Stimulated activated naive CD8-positive, alpha-beta T cell treated with anti-CD3 and anti-CD28 coated beads, Interleukin-15, Interleukin-2, amounts not matched to agents 100 U/mL and 50 U/mL, for 24 hours (primary cell): ENCODE data around the gene SH3TC1.

ENCODE experiments used
- ATAC-seq: fragments of 150-1000 bp; cut with Tn5 transposase; one replicate; pipeline ENCODE4 v1.10.0; 2021
- DNase-seq: peaks from one replicate; pipeline ENCODE4 v3.0.0; 2021

The SH3TC1 gene

GRCh38 chr4:8229331-8229975, 30.4 kb downstream of the SH3TC1 start:
- DNase-seq (peak; percentile 27), ATAC-seq (peak; percentile 29)

GRCh38 chr4:8230033-8230432, 30.9 kb downstream of the SH3TC1 start:
- ATAC-seq, result no peak

GRCh38 chr4:8230891-8231290, 31.8 kb downstream of the SH3TC1 start:
- DNase-seq (no peak), ATAC-seq (no peak)

More at GRCh38 chr4:8230033-8230432, 30.9 kb downstream of the SH3TC1 start:
- DNase-seq, result no peak

GRCh38 chr4:8231551-8232049, 32.5 kb downstream of the SH3TC1 start:
- no peak for DNase-seq
- no peak for ATAC-seq

- ATAC-seq, result no peak
- no peak for DNase-seq
These were observed 33.7 kb downstream of the SH3TC1 start for GRCh38 chr4:8232748-8233147.

GRCh38 chr4:8233672-8234484, 34.8 kb downstream of the SH3TC1 start:
- ATAC-seq (no peak), DNase-seq (no peak)

GRCh38 chr4:8234715-8235114, 35.6 kb downstream of the SH3TC1 start:
- ATAC-seq, result no peak
- DNase-seq, result no peak

- DNase-seq (no peak), ATAC-seq (no peak)
These were observed 36.1 kb downstream of the SH3TC1 start for GRCh38 chr4:8235224-8235623.

GRCh38 chr4:8235686-8236085, 36.6 kb downstream of the SH3TC1 start:
- no peak for ATAC-seq
- no peak for DNase-seq

GRCh38 chr4:8236106-8236919, 37.2 kb downstream of the SH3TC1 start:
- DNase-seq (no peak), ATAC-seq (no peak)

GRCh38 chr4:8236920-8237195, 37.8 kb downstream of the SH3TC1 start:
- ATAC-seq, result no peak
- no peak for DNase-seq

GRCh38 chr4:8237256-8237989, 38.3 kb downstream of the SH3TC1 start:
- DNase-seq (no peak), ATAC-seq (no peak)

- DNase-seq (no peak), ATAC-seq (no peak)
These were observed 39.0 kb downstream of the SH3TC1 start for GRCh38 chr4:8238036-8238511.

GRCh38 chr4:8238515-8239053, 39.5 kb downstream of the SH3TC1 start:
- DNase-seq, result no peak
- ATAC-seq, result no peak

GRCh38 chr4:8239226-8239625, 40.1 kb downstream of the SH3TC1 start:
- no peak for DNase-seq
- ATAC-seq, result no peak

GRCh38 chr4:8239661-8240060, 40.6 kb downstream of the SH3TC1 start:
- ATAC-seq (no peak), DNase-seq (no peak)

- DNase-seq (no peak), ATAC-seq (no peak)
These were observed 41.3 kb downstream of the SH3TC1 start for GRCh38 chr4:8240211-8241041.

- ATAC-seq (no peak), DNase-seq (no peak)
These were observed 42.2 kb downstream of the SH3TC1 start for GRCh38 chr4:8241211-8241779.

GRCh38 chr4:8241895-8242696, 43.0 kb downstream of the SH3TC1 start:
- peak; percentile 92 for DNase-seq
- ATAC-seq, result peak; percentile 89
